GM19043 (cell line): Measurements from ENCODE around the gene VEGFA.

ENCODE experiments used
- ATAC-seq: cut with Tn5 transposase; IDR thresholded peaks from one replicate; pipeline ENCODE4 v1.9.1; 2021; ENCODE audit warnings: low read depth; ENCODE audit not compliant: unreplicated experiment

The VEGFA gene

DNA sequence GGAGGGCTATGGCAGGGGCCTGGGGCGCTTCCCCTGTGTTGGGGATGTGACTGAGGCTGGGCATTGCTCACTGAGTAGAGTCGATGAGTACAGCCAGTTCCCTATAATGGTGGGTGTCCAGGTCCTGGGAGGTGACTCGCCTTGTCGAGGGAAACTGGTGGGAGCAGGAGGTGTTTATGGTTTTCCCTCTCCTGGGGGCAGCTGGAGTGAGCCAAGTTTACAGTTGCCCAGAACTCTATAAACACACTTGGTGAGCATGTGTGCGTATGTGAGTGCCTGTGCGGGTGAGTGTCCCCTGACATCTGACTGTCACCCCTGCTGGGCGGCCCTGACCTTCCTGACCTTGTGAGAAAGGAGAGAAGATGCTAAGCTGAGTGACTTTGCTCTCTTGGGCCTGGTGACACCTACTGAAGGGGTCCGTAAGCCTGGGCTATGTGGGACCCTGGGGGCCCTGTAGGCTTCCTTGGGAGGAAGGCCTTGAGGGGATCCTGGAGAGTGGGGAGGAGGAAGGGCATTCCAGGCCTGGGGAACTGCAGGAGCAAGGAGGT lies 65.9 kb downstream of the VEGFA start:
- ATAC-seq = no peak
